Activated CD8-positive, alpha-beta T cell treated with anti-CD3 and anti-CD28 coated beads for 36 hours (primary cell): ENCODE data around the gene LRRC42. TPM values are rescaled to one million over a fixed set of nuclear protein-coding genes. Genes with fewer than 3 reads are reported as not detected.

ENCODE experiments used
- ATAC-seq: fragments of 200-7000 bp; cut with Tn5 transposase; one replicate; pipeline ENCODE4 v1.10.0; 2021; ENCODE audit warnings: mild to moderate bottlenecking, moderate library complexity
- CTCF ChIA-PET: fragments of 350-600 bp; sonication (Branson Sonifier 250); formaldehyde crosslinking; loops from one replicate; lab custom pipeline; 2021; ENCODE audit warnings: antibody characterized with exemption; lab: Charles Lee
- POLR2A ChIA-PET: fragments of 350-600 bp; sonication (Branson Sonifier 250); formaldehyde crosslinking; loops from one replicate; lab custom pipeline; 2021; ENCODE audit warnings: antibody characterized with exemption; lab: Charles Lee
- DNase-seq: peaks from one replicate; pipeline ENCODE4 v3.0.0-alpha.2; 2020
- H3K27ac Mint-ChIP-seq: one replicate; pipeline ENCODE4 v1.8.0; 2021; ENCODE audit warnings: mild to moderate bottlenecking, mixed read lengths
- H3K27me3 Mint-ChIP-seq: one replicate; pipeline ENCODE4 v1.8.0; 2021; ENCODE audit warnings: mixed read lengths
- H3K36me3 Mint-ChIP-seq: one replicate; pipeline ENCODE4 v1.8.0; 2021; ENCODE audit warnings: low read depth, mixed read lengths
- H3K4me1 Mint-ChIP-seq: one replicate; pipeline ENCODE4 v1.8.0; 2021; ENCODE audit warnings: low read depth, mixed read lengths
- H3K4me3 Mint-ChIP-seq: one replicate; pipeline ENCODE4 v1.8.0; 2021; ENCODE audit warnings: mild to moderate bottlenecking, moderate library complexity, mixed read lengths
- H3K9me3 Mint-ChIP-seq: one replicate; pipeline ENCODE4 v1.8.0; 2021; ENCODE audit warnings: mixed read lengths
- CTCF ChIP-seq: fragments of 200-600 bp; IDR thresholded peaks from one replicate; pipeline ENCODE4 v1.8.0; 2022; ENCODE audit warnings: antibody characterized with exemption, mild to moderate bottlenecking
- intact Hi-C: fragments of 100-400 bp; cut with micrococcal nuclease; formaldehyde crosslinking; loops from one replicate; pipeline ENCODE4 v1.10.0; 2022
- total RNA-seq, 2 experiments: library from RNA; stranded (reverse); gene quantifications; one replicate each; pipeline ENCODE4 v1.2.3, GENCODE V29; 2021

The LRRC42 gene
- total RNA-seq, 2 experiments from 2014 or later, result 26.7 to 29.6 TPM

- Mint-ChIP-seq H3K4me3 (peak overlapping the region; percentile 93), H3K4me1 (peaks cover 49% of the 10 kb centered on the region), H3K36me3 (peaks cover 30% of the 10 kb centered on the region), H3K9me3 (no peaks in the 10 kb centered on the region), H3K27me3 (no peaks in the 10 kb centered on the region), H3K27ac (peak overlapping the region; percentile 72)
- ATAC-seq (no peak), DNase-seq (no peak)
- ChIA-PET CTCF (interaction anchor here (0.8 to 12.2 kb wide), 13 partner anchors 9 to 119 kb away, joined by 3 to 146 read pairs (median 4); partner anchors contain the start of gene YIPF1), POLR2A (interaction anchor here (1.1 to 1.6 kb wide), 3 partner anchors 58 to 109 kb away, joined by 3 to 7 read pairs (median 3); partner anchors contain the start of gene YIPF1)
- intact Hi-C loops, result no loop called here
- no peak for TF ChIP-seq CTCF
These were observed 1.2 kb downstream of the LRRC42 start for GRCh38 chr1:53947172-53947907.

- POLR2A ChIA-PET, result interaction anchor here (0.8 to 1.6 kb wide), 4 partner anchors 29 to 110 kb away, joined by 3 to 7 read pairs (median 3); partner anchors contain the start of gene YIPF1
- ATAC-seq (no peak), DNase-seq (no peak)
- intact Hi-C loops, result no loop called here
- H3K4me1 Mint-ChIP-seq, result peaks cover 40% of the 10 kb centered on the region
- CTCF ChIA-PET, result interaction anchor here (0.7 to 12.2 kb wide), 15 partner anchors 8 to 120 kb away, joined by 3 to 146 read pairs (median 4); partner anchors contain the start of gene YIPF1
- H3K4me3 Mint-ChIP-seq, result peak overlapping the region; percentile 93
- no peaks in the 10 kb centered on the region for H3K9me3 Mint-ChIP-seq
- H3K36me3 Mint-ChIP-seq, result peaks cover 27% of the 10 kb centered on the region
- H3K27me3 Mint-ChIP-seq, result no peaks in the 10 kb centered on the region
- no peak for TF ChIP-seq CTCF
- no peak overlapping the region for H3K27ac Mint-ChIP-seq
These were observed 2.1 kb downstream of the LRRC42 start for GRCh38 chr1:53948291-53948690.

GRCh38 chr1:53949023-53949990 is 3.2 kb downstream of the LRRC42 start:
- CTCF ChIA-PET, result interaction anchor here (0.8 to 12.2 kb wide), 15 partner anchors 10 to 500 kb away, joined by 3 to 146 read pairs (median 5); no protein-coding TSS in a partner anchor
- H3K4me1 Mint-ChIP-seq, result peaks cover 36% of the 10 kb centered on the region
- POLR2A ChIA-PET, result interaction anchor here (0.6 to 1.5 kb wide), 3 partner anchors 10 to 426 kb away, joined by 3 to 6 read pairs (median 3); no protein-coding TSS in a partner anchor
- DNase-seq (peak; percentile 56), ATAC-seq (no peak)
- TF ChIP-seq CTCF, result peak; percentile 73
- H3K4me3 Mint-ChIP-seq, result no peak overlapping the region
- intact Hi-C loops, result no loop called here
- H3K27ac Mint-ChIP-seq, result no peak overlapping the region
- H3K27me3 Mint-ChIP-seq, result no peaks in the 10 kb centered on the region
- peaks cover 21% of the 10 kb centered on the region for H3K36me3 Mint-ChIP-seq
- H3K9me3 Mint-ChIP-seq, result no peaks in the 10 kb centered on the region

GRCh38 chr1:53951697-53952096 is 5.5 kb downstream of the LRRC42 start:
- peaks cover 19% of the 10 kb centered on the region for H3K36me3 Mint-ChIP-seq
- peaks cover 33% of the 10 kb centered on the region for H3K4me1 Mint-ChIP-seq
- intact Hi-C loops, result no loop called here
- TF ChIP-seq CTCF, result no peak
- DNase-seq, result no peak
- no peak overlapping the region for H3K27ac Mint-ChIP-seq
- H3K9me3 Mint-ChIP-seq, result no peaks in the 10 kb centered on the region
- ChIA-PET POLR2A (interaction anchor here (1.1 kb wide), 1 partner anchor 54 kb away, joined by 6 read pairs; no protein-coding TSS in a partner anchor), CTCF (interaction anchor here (1.0 to 12.2 kb wide), 4 partner anchors 9 to 91 kb away, joined by 3 to 146 read pairs (median 41); no protein-coding TSS in a partner anchor)
- ATAC-seq, result no peak
- no peaks in the 10 kb centered on the region for H3K27me3 Mint-ChIP-seq
- no peak overlapping the region for H3K4me3 Mint-ChIP-seq
